Kidney (tissue), 14 donors: Measurements from ENCODE around the gene AKAP13. TPM values are rescaled to one million over a fixed set of nuclear protein-coding genes. Genes with fewer than 3 reads are reported as not detected.

ENCODE experiments used
- DNase-seq, 5 donors: peaks; one replicate each; pipeline ENCODE4 v3.0.0-alpha.2; 2013 to 2020
- FAIRE-seq: peaks from 2 replicates; lab custom pipeline; 2012; peaks lifted over from hg19 to GRCh38; lab: Jason Lieb, UNC
- H3K27ac ChIP-seq, 2 donors: one replicate each; pipeline ENCODE4 v1.7.0; 2013; ENCODE audit warnings: low read depth in 2 of 2, low read length in 2 of 2, inconsistent platforms in 1 of 2
- H3K27me3 ChIP-seq: one replicate; pipeline ENCODE4 v1.7.1; 2013; ENCODE audit warnings: low read length, inconsistent platforms; ENCODE audit not compliant: control insufficient read depth, insufficient read depth
- H3K36me3 ChIP-seq, 3 donors: one replicate each; pipeline versions ENCODE4 v1.7.0 to v1.7.1; 2013; ENCODE audit warnings: low read length in 3 of 3, control low read depth in 1 of 3, inconsistent platforms in 1 of 3; ENCODE audit not compliant: insufficient read depth in 3 of 3, control insufficient read depth in 2 of 3
- H3K4me1 ChIP-seq, 3 donors: one replicate each; pipeline versions ENCODE4 v1.7.0 to v1.7.1; 2013; ENCODE audit warnings: low read length in 3 of 3, inconsistent platforms in 1 of 3, low read depth in 1 of 3; ENCODE audit not compliant: control insufficient read depth in 2 of 3, insufficient read depth in 2 of 3
- H3K4me3 ChIP-seq, 3 donors: one replicate each; pipeline versions ENCODE4 v1.7.0 to v1.8.1; 2013; ENCODE audit warnings: low read length in 3 of 3, control low read depth in 1 of 3, inconsistent platforms in 1 of 3
- H3K9ac ChIP-seq, 3 donors: one replicate each; pipeline versions ENCODE4 v1.7.0 to v1.7.1; 2013; ENCODE audit warnings: low read length in 3 of 3, control low read depth in 1 of 3, inconsistent platforms in 1 of 3
- H3K9me3 ChIP-seq, 3 donors: one replicate each; pipeline versions ENCODE4 v1.7.0 to v1.7.1; 2013; ENCODE audit warnings: low read length in 3 of 3, control low read depth in 1 of 3, inconsistent platforms in 1 of 3; ENCODE audit not compliant: control insufficient read depth in 2 of 3, insufficient read depth in 1 of 3
- intact Hi-C: fragments of 100-400 bp; cut with DNase I; formaldehyde crosslinking; loops from one replicate; pipeline ENCODE4 v1.11.1; 2022
- polyA plus RNA-seq: library from polyadenylated mRNA; stranded (reverse); fragments of 350-450 nt; fragmentation: Illumina TruSeq; extraction: RNeasy Lipid Tissue Mini Kit (QIAGEN cat#74804); gene quantifications from one replicate; pipeline ENCODE4 v1.2.3, GENCODE V29; 2014; ENCODE audit warnings: low read depth, low replicate concordance; ENCODE audit not compliant: insufficient read depth
- total RNA-seq: library from RNA; stranded (reverse); fragmentation: NEBNext Ultra II Directional; extraction: Animal tissue kit (Norgen Biotek cat#: 25700); gene quantifications from one replicate; pipeline ENCODE4 v1.2.1, GENCODE V29; 2021
- TF ChIP-seq, protein P1 (sequence below): IDR thresholded peaks from 3 replicates; pipeline ENCODE4 v1.5.1; 2012; ENCODE audit warnings: mild to moderate bottlenecking, moderate library complexity, borderline replicate concordance; ENCODE audit not compliant: insufficient read depth; ENCODE audit errors: extremely low read depth
- donor health status: control.
- donor health status: control.
- donor health status: control.
- donor health status: control.
- donor health status: control.
- donor health status: DM: yes; HTN: yes; CAD: no.
- donor health status: Normal renal cell carcinoma (clear cell type).

Gene AKAP13
- total and polyA plus RNA-seq, 2 donors from 2014 or later = 18.8 to 174 TPM

DNA sequence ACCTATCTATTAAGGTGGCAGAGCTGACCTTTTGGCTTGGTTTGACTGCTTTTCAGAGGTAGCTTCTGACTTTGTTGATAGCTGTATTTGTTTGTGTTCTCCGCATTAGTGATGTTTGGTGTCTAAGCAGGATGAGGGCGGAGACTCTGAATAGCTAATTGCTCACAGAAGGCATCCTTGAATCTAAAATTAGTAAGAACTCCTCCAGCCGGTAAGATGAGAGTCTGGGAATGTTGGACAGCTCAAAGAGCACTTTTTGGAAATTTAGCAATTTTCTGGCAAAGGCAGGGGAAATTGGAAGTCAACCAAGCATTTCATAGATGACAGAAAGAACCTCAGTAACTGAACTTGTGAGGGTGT is 240.3 kb downstream of the AKAP13 start:
- Histone ChIP-seq H3K9ac (peak overlapping the region in 2 of 3 donors; percentile 28 to 56), H3K27ac (peak overlapping the region; percentile 72 to 80), H3K4me3 (peak overlapping the region; percentile 47 to 62 (median 59)), H3K9me3 (no peaks in the 10 kb centered on the region), H3K4me1 (peaks cover 0 to 11% (median 5%) of the 10 kb centered on the region in 3 donors), H3K36me3 (no peaks in the 10 kb centered on the region), H3K27me3 (no peaks in the 10 kb centered on the region)
- intact Hi-C loops = loop anchor here (10.0 kb wide), 1 partner anchor 74 kb away; no protein-coding TSS in a partner anchor
- TF ChIP-seq, protein P1, sequence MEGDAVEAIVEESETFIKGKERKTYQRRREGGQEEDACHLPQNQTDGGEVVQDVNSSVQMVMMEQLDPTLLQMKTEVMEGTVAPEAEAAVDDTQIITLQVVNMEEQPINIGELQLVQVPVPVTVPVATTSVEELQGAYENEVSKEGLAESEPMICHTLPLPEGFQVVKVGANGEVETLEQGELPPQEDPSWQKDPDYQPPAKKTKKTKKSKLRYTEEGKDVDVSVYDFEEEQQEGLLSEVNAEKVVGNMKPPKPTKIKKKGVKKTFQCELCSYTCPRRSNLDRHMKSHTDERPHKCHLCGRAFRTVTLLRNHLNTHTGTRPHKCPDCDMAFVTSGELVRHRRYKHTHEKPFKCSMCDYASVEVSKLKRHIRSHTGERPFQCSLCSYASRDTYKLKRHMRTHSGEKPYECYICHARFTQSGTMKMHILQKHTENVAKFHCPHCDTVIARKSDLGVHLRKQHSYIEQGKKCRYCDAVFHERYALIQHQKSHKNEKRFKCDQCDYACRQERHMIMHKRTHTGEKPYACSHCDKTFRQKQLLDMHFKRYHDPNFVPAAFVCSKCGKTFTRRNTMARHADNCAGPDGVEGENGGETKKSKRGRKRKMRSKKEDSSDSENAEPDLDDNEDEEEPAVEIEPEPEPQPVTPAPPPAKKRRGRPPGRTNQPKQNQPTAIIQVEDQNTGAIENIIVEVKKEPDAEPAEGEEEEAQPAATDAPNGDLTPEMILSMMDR = no peak
- no peak for FAIRE-seq
- DNase-seq = peak in 1 of 5 donors; percentile 75

DNA sequence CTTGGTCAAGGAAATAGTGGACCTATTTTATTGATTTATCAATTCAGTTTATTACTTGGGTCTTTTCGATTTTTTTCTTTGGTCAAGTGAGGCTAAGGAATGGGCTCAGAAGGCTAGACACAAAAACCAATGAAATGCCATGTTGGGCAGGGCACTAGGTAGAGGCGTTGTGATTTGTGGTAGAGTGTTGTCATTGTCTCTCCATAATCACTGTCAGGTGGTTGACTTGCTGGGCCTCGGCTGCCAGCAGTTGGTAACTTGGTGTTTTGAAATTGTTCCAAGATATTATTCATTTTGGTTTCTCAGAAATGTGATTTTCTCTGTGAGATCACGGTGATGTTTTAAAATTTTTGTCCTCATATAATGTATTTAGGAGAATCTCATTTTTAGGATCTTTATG is 240.7 kb downstream of the AKAP13 start:
- Histone ChIP-seq H3K4me1 (peaks cover 0 to 11% (median 3%) of the 10 kb centered on the region in 3 donors), H3K4me3 (peak overlapping the region; percentile 47 to 62 (median 59)), H3K27me3 (no peaks in the 10 kb centered on the region), H3K9me3 (no peaks in the 10 kb centered on the region), H3K9ac (peak overlapping the region in 1 of 3 donors; percentile 28), H3K36me3 (no peaks in the 10 kb centered on the region), H3K27ac (peak overlapping the region; percentile 72 to 80)
- intact Hi-C loops = loop anchor here (10.0 kb wide), 1 partner anchor 74 kb away; no protein-coding TSS in a partner anchor
- no peak for FAIRE-seq
- TF ChIP-seq, protein P1 = no peak
- DNase-seq = no peak

DNA sequence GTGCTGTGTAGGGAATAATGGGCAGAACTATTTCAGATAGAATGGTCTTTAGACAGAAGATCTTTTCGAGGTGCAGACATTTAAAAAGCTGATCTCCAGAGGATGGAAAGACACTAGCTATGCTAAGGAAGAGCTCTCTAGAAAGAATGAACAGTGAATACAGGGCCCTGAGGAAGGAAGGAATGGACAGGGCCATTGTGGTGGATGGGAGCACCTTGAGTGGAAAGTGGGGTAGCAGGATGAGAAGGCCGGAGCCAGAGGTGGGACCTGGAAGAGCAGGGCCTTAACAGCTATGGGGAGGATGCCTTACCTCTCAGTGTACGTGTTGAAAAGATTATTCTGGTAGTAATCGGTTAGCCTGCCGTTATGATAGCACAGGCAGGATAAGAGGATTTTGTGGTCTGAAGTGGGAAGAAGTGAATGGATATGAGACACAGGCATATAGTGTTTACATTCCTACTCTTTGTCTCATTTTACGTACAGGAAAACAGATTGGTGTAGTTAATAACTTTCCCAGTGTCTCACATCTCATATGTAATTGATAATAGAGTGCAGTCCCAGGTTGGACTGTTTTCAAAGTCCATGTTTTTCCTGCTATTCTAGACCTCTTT is 241.9 kb downstream of the AKAP13 start:
- H3K27ac ChIP-seq = peak overlapping the region in 1 of 2 donors; percentile 19
- no peak overlapping the region for H3K9ac ChIP-seq
- peak overlapping the region in 2 of 3 donors; percentile 4 to 11 for H3K4me3 ChIP-seq
- no peaks in the 10 kb centered on the region for H3K36me3 ChIP-seq
- no peaks in the 10 kb centered on the region for H3K9me3 ChIP-seq
- no peak for DNase-seq
- TF ChIP-seq, protein P1 = no peak
- no peak for FAIRE-seq
- no peaks in the 10 kb centered on the region for H3K27me3 ChIP-seq
- peaks cover 0 to 4% (median 3%) of the 10 kb centered on the region in 3 donors for H3K4me1 ChIP-seq
- intact Hi-C loops = loop anchor here (10.0 kb wide), 1 partner anchor 72 kb away; no protein-coding TSS in a partner anchor
